IPS DF 4.7 (cell line): Measurements from ENCODE around the gene ZNF277.
"Not testable (repeated sequence)": the region's sequence is repeated elsewhere in the genome, so short reads cannot be mapped to it uniquely, and the experiment has no call there.

Experiments
- DNase-seq: peaks from one replicate; pipeline ENCODE4 v3.0.0-alpha.2; 2013; ENCODE audit warnings: low spot score; ENCODE audit errors: extremely low read depth

Gene ZNF277

DNA sequence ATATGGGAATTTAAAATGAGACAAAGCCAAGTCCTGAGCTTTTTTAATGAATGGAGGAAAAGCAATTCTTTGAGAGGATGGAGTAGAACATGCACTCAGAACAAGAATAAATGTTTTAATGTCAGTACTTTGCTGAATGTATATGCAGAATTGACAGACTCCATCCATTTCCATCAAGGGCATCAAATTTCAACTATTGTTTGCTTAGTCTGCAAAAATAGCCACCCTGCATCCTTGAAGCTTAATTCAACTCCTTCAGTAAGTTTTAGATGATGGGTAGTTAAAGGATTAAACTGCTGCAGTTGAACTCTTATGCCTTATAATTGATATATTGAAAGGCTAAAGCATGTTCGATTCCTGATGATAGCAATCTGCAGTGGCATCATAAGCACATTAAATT, 144.1 kb downstream of the ZNF277 start:
- no peak for DNase-seq

DNA sequence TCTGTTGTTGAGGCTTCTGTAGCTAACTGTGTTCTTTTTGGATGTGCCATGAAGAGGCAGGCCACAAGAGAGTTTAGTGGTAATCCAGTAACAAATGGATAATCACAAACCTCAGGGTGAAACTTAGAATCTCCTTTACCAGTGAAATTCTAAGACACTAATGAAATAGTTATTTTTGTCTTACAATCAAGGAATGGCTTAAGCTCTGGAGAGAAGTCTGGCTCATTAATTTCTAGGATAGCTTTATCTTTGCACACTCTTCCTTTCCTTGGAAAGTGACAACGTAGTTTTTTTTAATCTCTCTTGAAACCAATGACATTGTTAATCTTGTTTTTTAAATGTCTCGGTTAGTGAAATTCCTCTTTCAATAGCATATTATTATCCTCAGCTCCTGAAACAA, 150.1 kb downstream of the ZNF277 start:
- no peak for DNase-seq

DNA sequence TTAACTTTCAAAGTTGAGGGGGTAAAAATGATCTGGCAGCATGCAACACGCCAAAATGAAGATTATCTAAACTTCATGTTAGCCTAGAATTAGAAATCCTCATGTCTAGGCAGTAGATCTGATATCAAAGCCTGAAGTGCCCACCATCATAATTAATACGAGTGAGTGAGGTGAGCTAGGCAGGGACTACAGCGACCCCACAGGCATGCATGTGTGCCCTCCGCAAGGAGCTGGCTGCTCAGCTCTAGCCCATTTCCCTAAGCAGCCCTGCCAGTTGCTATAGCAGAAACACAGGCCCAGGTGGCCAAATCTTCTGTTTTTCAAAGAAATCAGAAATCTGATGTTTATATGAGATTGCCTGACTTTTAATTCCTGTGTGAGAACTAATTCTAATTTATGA, 150.6 kb downstream of the ZNF277 start:
- no peak for DNase-seq

DNA sequence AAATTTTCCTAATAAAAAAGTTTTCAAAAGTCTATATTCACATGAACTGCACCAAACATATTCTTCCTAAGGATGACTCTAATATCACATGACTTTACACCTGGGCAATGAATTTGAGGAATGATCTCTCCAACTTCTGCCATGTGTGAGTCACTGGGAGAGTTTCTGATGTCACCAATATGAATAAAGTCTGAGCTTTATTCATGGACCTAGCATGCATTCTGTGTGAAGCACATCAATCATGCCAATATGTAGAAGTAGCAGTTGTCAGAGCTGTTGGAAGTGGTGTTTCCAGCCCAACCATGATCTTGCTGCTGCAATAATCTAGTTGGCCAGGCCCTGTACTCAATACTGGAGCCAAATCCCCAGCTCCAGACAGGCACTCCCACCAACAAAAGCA, 152.0 kb downstream of the ZNF277 start:
- DNase-seq: no peak

DNA sequence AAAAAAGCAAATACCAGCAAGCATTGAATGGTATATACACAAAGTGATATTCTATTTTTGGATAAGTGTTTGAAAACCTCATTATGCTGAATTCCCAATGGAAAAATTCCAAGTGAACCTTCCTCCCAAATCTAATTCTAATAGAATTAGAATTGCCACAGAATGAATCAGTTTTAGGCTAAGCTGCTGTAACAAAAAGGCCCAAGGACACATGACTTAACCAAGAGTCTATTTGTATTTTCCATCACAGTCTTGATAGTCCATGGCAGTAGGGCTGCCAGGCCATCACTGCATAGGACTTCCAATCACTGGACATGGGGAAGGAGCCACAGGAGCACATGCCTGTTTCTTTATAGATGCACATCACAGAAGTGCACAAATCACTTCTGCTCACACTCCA, 152.6 kb downstream of the ZNF277 start:
- DNase-seq: no peak

GRCh38 chr7:112360681-112361080, 154.2 kb downstream of the ZNF277 start:
- DNase-seq: no peak

DNA sequence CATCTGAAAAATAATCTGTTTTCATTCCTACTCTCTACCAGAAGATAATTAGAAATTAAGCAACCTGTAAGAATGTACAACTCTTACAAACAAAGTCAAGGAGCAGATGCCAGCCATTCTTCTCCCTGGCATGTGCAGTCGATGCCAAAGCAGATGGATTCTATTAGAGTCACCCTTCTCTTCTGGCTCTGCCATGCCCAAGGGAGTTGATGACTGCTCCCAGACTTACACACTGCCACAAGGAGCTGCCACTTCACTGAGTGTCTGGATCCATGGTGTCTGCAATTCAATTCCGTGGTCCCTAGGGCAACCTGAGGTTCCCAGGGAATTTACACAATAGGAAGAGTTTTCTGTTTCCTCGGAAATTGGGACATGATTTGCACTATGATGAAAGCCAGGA, 154.7 kb downstream of the ZNF277 start:
- DNase-seq: no peak

DNA sequence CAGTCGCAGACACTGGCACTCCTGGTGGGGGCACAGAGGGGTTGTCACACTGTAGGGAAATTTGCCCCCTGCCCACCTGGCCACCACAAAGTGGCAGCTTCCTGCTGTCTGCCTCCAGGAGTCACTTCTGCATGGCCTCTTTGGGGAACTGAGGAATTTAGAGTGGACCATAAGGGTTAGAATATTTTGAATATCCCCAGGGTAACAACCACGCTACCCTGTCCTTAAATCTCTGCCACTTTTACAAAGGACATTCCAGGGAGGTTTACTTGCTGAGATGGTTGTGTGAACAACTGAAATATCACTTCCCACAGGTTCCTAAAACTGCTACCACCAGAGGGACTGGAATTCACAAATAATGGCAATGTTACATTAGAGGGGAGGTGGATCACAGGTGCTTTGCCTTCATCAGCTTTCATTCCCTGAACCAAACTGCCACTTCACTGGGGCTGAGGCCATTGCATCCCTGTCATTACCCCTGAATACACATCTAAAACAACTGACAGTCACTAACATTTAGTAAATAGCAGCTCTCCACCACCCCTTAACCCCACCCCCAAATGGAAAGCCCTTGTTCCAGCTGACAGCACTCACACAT, 155.7 kb downstream of the ZNF277 start:
- DNase-seq: no peak

DNA sequence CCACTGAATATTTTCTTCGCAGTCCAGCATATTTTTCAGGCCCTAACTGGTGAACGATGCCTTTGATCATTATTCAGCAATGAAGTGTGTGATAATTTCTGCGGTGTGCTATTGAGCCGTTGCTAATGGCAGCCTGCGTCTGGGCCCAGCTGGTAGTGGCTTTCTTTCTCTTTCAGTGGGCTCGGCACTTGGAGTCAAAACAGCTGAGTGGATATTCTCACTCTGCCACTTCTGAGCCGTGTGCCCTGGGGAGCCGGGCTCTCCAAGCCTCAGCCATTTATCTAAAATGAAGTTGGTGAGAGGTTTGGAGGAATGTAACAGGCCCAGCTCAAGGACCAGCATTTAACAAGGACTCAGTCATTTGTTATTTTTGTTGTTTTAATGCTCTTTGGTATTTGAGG, 156.2 kb downstream of the ZNF277 start:
- DNase-seq: no peak

GRCh38 chr7:112364388-112364787, 157.9 kb downstream of the ZNF277 start:
- DNase-seq: no peak

DNA sequence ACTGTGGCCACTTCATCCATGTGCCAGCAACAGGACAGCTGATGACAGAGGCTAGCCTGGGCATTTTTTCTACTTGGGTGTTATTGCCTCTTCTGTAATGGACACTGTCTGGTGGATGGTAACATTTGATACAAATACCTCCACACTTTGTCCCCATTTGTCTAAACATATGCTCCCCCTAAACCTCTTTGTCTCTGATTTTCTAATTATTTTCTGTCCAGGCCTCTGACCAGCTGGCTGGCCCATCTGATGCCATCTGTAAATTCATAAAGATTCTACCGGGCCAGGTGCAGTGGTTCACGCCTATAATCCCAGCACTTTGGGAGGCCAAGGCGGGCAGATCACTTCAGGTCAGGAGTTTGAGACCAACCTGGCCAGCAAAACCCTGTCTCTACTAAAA, 159.1 kb downstream of the ZNF277 start:
- DNase-seq: no peak

- DNase-seq: no peak
Measured at GRCh38 chr7:112366886-112367285, 160.4 kb downstream of the ZNF277 start.

DNA sequence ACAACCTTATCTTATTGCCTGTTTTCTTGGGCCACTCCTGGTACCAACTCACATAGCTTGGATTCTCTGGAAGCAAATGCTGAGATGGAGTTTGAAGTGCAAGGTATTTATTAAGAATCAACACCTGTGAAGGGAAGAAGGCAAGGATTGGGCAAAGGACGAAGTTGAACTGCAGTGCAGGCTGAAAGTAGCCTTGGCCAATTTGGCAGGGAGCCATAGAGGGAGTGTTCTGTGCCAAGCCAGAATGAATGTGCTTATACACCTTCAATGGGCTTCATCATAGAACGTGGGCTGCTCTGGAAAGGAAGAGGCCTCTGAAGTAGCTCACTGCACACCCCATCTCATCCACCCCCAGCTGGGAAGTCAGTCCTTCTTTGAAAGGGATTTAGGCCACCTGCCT, 163.9 kb downstream of the ZNF277 start:
- DNase-seq: no peak

DNA sequence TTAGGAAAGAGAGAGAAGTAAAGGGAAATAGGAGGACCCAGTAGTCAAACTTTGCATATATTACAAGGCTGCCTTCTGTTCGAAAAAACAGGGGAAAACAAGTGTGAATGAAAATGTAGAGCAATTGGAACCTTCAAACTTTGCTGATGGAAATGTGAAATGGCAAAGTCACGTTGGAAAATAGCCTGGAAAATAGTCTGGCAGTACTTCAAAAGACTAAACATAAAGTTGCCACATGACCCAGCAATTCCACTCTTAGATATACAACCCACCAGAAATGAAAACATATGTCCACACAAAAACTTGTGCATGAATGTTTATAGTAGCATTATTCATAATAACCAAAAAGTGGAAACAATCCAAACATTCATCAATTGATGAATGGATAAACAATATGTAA, 165.2 kb downstream of the ZNF277 start:
- DNase-seq: no peak

- no peak for DNase-seq
Measured at GRCh38 chr7:112372101-112372500, 165.6 kb downstream of the ZNF277 start.

- DNase-seq: no peak
Measured at GRCh38 chr7:112377593-112377992, 171.1 kb downstream of the ZNF277 start.

DNA sequence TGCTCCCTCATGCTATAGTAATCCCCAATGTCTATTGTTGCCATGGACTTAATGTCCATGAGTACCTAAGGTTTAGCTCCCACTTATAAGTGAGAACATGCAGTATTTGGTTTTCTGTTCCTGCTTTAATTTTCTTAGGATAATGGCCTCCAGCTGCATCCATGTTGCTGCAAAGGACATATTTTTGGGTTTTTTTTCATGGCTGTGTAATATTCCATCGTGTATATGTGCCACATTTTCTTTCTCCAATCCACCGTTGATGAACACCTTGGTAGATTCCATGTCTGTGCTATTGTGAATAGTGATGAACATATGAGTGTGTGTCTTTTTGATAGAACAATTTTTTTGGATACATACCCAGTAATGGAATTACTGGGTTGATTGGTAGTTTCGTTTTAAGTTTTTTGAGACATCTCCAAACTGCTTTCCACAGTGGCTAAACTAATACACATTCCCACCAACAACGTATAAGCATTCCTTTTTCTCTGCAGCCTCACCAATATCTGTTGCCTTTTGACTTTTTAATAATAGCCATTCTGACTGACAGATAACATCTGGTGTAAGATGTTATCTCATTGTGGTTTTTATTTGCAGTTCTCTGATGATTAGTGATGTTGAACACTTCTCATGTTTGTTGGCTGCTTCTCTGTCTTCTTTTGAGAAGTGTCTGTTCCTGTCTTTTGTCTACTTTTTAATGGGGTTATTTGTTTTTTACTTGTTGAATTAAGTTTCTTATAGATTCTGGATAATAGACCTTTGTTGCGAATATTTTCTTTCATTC, 175.0 kb downstream of the ZNF277 start:
- DNase-seq: no peak

DNA sequence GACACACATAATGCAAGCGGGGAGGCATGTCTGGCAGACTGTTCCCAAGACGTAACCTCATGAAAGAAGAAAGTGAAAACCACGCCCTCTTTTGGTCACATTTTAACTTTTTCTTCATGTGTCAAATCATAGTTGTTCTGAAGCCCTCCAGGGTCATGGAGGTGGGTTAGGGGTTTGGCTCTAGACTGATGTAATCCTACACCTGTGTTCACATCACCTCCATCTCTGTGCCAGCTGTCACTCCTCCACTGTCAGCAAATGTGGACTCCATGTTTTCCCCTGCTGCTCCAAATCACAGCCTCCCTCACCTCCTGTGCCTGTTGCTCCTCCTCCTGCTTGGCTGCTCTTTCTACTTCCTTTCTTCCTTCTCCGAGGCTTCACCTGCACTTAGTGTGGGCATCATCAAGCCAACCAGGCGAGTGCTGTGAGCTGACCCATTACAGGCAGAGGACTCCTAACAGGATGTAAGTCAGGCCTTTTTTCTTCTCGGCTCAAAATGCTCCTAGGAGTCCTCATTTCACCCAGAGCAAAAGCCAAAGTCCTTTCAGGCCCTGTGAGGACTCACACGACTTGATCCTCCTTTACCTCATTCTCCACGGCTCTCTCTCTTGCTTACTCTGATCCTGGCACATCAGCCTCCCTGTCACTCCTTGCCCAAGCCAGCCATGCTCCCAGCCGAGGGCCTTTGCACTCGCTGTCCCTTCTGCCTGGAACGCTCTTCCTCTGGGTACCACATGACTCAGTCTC, 177.3 kb downstream of the ZNF277 start:
- peak; percentile 28 for DNase-seq

GRCh38 chr7:112385516-112385915, 179.0 kb downstream of the ZNF277 start:
- no peak for DNase-seq

DNA sequence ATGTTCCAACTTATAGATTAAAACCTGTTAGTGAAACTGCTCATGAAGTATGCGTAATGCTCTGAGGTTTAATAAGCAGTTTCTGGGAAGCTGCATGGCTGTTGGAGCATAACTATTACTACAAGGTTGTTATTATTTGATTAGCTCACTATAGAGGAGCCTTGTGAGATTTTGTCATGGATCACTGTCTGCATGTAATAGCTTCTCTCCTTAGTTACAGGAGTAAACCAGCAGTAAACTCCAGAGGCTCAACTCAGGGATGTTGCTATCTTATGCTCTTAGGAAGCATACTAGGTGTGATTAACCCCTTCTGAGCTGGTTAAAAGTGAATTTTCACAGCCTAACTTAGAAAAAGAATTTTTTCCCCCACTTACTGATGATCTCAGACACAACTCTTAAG, 180.1 kb downstream of the ZNF277 start:
- DNase-seq: no peak

- no peak for DNase-seq
Measured at GRCh38 chr7:112390167-112390566, 183.7 kb downstream of the ZNF277 start.

DNA sequence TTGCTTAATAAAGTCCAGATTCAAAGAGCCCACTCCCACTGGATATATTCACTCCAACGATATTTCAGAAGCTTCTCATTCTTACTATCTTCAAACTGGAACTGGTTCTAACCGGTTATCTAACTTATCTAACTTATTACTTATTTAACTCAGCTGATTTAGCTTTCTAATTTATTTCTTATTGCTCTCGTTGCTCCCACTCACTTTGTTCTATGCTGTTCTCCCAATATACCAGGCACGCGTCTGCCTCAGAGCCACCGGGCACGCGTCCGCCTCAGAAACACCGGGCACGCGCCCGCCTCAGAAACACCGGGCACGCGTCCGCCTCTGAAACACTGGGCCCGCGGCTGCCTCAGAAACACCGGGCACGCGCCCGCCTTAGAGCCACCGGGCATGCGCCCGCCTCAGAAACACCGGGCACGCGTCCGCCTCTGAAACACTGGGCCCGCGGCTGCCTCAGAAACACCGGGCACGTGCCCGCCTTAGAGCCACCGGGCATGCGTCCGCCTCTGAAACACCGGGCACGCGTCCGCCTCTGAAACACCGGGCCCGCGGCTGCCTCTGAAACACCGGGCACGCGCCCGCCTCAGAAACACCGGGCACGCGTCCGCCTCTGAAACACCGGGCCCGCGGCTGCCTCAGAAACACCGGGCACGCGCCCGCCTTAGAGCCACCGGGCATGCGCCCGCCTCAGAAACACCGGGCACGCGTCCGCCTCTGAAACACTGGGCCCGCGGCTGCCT, 184.8 kb downstream of the ZNF277 start:
- DNase-seq: not testable (repeated sequence)
